WTC11 (cell line): Measurements from ENCODE around the gene STPG3. TPM values are rescaled to one million over a fixed set of nuclear protein-coding genes. Genes with fewer than 3 reads are reported as not detected.

ENCODE experiments used
- ATAC-seq: fragments of 200-7000 bp; cut with Tn5 transposase; 2 replicates; pipeline ENCODE4 v1.10.0; 2021; ENCODE audit warnings: mild to moderate bottlenecking, moderate library complexity
- CTCF ChIA-PET: fragments of 300-600 bp; sonication (Branson Sonifier 250); formaldehyde crosslinking; loops from one replicate; lab custom pipeline; 2021; ENCODE audit warnings: antibody characterized with exemption; lab: Charles Lee
- POLR2A ChIA-PET: fragments of 350-600 bp; sonication (Branson Sonifier 250); formaldehyde crosslinking; loops from one replicate; lab custom pipeline; 2021; ENCODE audit warnings: antibody characterized with exemption; lab: Charles Lee
- DNase-seq: peaks from one replicate; pipeline ENCODE4 v3.0.0; 2021; ENCODE audit warnings: low spot score
- H3K27ac Mint-ChIP-seq: 2 replicates; pipeline ENCODE4 v1.8.0; 2021; ENCODE audit warnings: mixed read lengths
- H3K27me3 Mint-ChIP-seq: 2 replicates; pipeline ENCODE4 v1.8.0; 2021; ENCODE audit warnings: low read depth, mild to moderate bottlenecking, moderate library complexity, mixed read lengths
- H3K36me3 Mint-ChIP-seq: 2 replicates; pipeline ENCODE4 v1.8.0; 2021; ENCODE audit warnings: mixed read lengths
- H3K4me1 Mint-ChIP-seq: 2 replicates; pipeline ENCODE4 v1.8.0; 2022; ENCODE audit warnings: mixed read lengths
- H3K4me3 Mint-ChIP-seq: 2 replicates; pipeline ENCODE4 v1.8.0; 2021; ENCODE audit warnings: mild to moderate bottlenecking, moderate library complexity, mixed read lengths
- H3K9me3 Mint-ChIP-seq: 2 replicates; pipeline ENCODE4 v1.8.0; 2021; ENCODE audit warnings: mixed read lengths
- CREM ChIP-seq: sonication (generic); formaldehyde crosslinking; IDR thresholded peaks from 2 replicates; pipeline ENCODE4 v1.8.1; 2022; ENCODE audit warnings: mild to moderate bottlenecking, missing genetic modification reagents, moderate library complexity
- EMX1 ChIP-seq: fragments of 250-450 bp; sonication (Bioruptor Pico); IDR thresholded peaks from 2 replicates; pipeline ENCODE4 v1.8.0; 2021; ENCODE audit warnings: mild to moderate bottlenecking
- JAZF1 ChIP-seq: fragments of 250-450 bp; sonication (Bioruptor Pico); IDR thresholded peaks from 2 replicates; pipeline ENCODE4 v1.9.0; 2021; ENCODE audit warnings: moderate library complexity, mild to moderate bottlenecking, inconsistent platforms
- RELA ChIP-seq: sonication (generic); formaldehyde crosslinking; IDR thresholded peaks from 2 replicates; pipeline ENCODE4 v1.8.1; 2022; ENCODE audit warnings: missing genetic modification reagents, mild to moderate bottlenecking, borderline replicate concordance
- RORB ChIP-seq: fragments of 250-450 bp; sonication (Bioruptor Pico); IDR thresholded peaks from 2 replicates; pipeline ENCODE4 v1.9.0; 2021; ENCODE audit warnings: mild to moderate bottlenecking
- SP1 ChIP-seq: sonication (generic); formaldehyde crosslinking; conservative IDR thresholded peaks from 2 replicates; pipeline ENCODE4 v1.8.1; 2022; ENCODE audit warnings: missing genetic modification reagents
- ZNF219 ChIP-seq: sonication (generic); formaldehyde crosslinking; IDR thresholded peaks from 2 replicates; pipeline ENCODE4 v1.8.0; 2023; ENCODE audit warnings: missing genetic modification reagents, mild to moderate bottlenecking, borderline replicate concordance
- ZNF396 ChIP-seq: fragments of 250-450 bp; sonication (Bioruptor Pico); IDR thresholded peaks from 2 replicates; pipeline ENCODE4 v1.8.0; 2021; ENCODE audit warnings: mild to moderate bottlenecking, moderate library complexity, borderline replicate concordance
- total RNA-seq: library from RNA; stranded (reverse); gene quantifications from 3 replicates; pipeline ENCODE4 v1.2.3, GENCODE V29; 2021
- TF ChIP-seq, protein P1 (sequence below): sonication (generic); formaldehyde crosslinking; IDR thresholded peaks from 2 replicates; pipeline ENCODE4 v1.8.0; 2022; ENCODE audit warnings: missing genetic modification reagents
- TF ChIP-seq, protein P2 (sequence below): fragments of 250-450 bp; sonication (Bioruptor Pico); IDR thresholded peaks from 2 replicates; pipeline ENCODE4 v1.9.0; 2021; ENCODE audit warnings: mild to moderate bottlenecking
- TF ChIP-seq, protein P3 (sequence below): sonication (generic); formaldehyde crosslinking; IDR thresholded peaks from 2 replicates; pipeline ENCODE4 v1.8.0; 2022; ENCODE audit warnings: mild to moderate bottlenecking, missing genetic modification reagents
- TF ChIP-seq, protein P4 (sequence below): sonication (generic); formaldehyde crosslinking; IDR thresholded peaks from 2 replicates; pipeline ENCODE4 v1.8.1; 2023; ENCODE audit warnings: mild to moderate bottlenecking, missing genetic modification reagents
- TF ChIP-seq, protein P5 (sequence below): sonication (generic); formaldehyde crosslinking; IDR thresholded peaks from 2 replicates; pipeline ENCODE4 v1.8.0; 2022; ENCODE audit warnings: mild to moderate bottlenecking, missing genetic modification reagents
- TF ChIP-seq, protein P6 (sequence below): fragments of 200-600 bp; IDR thresholded peaks from 2 replicates; pipeline ENCODE4 v1.8.0; 2022; ENCODE audit warnings: antibody characterized with exemption
- TF ChIP-seq, protein P7 (sequence below): fragments of 250-450 bp; sonication (Bioruptor Pico); conservative IDR thresholded peaks from 2 replicates; pipeline ENCODE4 v1.9.0; 2021; ENCODE audit warnings: mild to moderate bottlenecking

STPG3 gene
- total RNA-seq, 1 experiment from 2014 or later = 0.26 TPM

DNA sequence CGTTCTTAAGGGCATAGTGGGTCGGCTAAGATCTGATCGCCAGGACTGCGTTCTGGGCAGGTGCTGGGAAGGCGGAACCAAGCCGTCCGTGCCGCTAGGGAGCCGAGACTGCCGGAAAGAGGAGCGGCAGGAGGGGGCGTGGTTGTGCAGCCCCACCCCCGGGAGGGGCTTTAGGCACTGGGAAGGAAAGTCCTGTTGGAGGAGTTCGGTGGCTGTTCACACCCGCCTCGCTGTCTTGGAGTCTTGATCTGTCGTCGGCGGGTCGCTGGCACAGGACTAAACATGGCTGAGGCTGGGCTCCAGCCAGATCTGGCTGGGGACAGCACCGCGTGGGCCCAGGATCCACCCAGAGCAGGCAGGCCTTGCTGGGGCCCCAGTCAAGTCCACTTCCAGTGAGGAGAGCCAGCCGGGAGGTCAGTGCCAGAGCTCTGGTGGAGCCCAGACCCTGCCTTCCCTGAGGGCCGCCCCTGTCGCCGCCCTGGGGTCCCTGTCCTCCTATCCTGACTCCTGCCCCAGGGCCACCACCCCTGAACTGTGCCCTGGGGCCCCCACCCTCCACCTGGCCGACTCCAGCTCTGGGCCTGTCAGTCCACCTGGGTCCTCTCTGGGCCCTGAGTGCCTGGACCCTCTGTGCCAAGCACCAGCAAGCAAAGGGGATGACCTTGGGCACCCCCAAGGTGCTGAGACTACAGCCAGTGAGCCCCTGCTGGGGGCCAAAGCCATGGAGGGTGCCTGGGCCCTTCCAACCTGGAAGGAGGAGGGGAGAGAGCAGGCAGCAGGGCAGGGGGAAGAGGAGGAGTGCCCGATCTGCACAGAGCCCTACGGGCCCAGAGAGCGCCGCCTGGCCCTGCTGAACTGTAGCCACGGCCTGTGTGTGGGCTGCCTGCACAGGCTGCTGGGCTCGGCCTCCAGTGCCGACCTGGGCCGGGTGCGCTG is 33.5 kb upstream of the STPG3 start:
- TF ChIP-seq JAZF1 (CRISPR knock-in tag) (no peak), SP1 (0 out of 2 replicates have a peak, but pooled peaks have one; percentile 29)
- TF ChIP-seq, protein P1, sequence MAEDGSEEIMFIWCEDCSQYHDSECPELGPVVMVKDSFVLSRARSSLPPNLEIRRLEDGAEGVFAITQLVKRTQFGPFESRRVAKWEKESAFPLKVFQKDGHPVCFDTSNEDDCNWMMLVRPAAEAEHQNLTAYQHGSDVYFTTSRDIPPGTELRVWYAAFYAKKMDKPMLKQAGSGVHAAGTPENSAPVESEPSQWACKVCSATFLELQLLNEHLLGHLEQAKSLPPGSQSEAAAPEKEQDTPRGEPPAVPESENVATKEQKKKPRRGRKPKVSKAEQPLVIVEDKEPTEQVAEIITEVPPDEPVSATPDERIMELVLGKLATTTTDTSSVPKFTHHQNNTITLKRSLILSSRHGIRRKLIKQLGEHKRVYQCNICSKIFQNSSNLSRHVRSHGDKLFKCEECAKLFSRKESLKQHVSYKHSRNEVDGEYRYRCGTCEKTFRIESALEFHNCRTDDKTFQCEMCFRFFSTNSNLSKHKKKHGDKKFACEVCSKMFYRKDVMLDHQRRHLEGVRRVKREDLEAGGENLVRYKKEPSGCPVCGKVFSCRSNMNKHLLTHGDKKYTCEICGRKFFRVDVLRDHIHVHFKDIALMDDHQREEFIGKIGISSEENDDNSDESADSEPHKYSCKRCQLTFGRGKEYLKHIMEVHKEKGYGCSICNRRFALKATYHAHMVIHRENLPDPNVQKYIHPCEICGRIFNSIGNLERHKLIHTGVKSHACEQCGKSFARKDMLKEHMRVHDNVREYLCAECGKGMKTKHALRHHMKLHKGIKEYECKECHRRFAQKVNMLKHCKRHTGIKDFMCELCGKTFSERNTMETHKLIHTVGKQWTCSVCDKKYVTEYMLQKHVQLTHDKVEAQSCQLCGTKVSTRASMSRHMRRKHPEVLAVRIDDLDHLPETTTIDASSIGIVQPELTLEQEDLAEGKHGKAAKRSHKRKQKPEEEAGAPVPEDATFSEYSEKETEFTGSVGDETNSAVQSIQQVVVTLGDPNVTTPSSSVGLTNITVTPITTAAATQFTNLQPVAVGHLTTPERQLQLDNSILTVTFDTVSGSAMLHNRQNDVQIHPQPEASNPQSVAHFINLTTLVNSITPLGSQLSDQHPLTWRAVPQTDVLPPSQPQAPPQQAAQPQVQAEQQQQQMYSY = peak; percentile 43; the same call in 1 of the 2 replicates
- Mint-ChIP-seq H3K4me3 (no peak overlapping the region), H3K27me3 (no peaks in the 10 kb centered on the region), H3K27ac (peak overlapping the region; percentile 87), H3K4me1 (peaks cover 4% of the 10 kb centered on the region; the same call in 1 of the 2 replicates), H3K9me3 (no peaks in the 10 kb centered on the region), H3K36me3 (0 out of 2 replicates have a peak, but pooled peaks cover 3% of the 10 kb centered on the region)
- POLR2A ChIA-PET = no interaction called here
- ATAC-seq = peak; percentile 72
- DNase-seq = peak; percentile 88
- CTCF ChIA-PET = interaction anchor here (0.8 to 1.8 kb wide), 5 partner anchors 19 to 188 kb away, joined by 3 to 8 read pairs (median 3); partner anchors contain the start of gene TUBB4B

DNA sequence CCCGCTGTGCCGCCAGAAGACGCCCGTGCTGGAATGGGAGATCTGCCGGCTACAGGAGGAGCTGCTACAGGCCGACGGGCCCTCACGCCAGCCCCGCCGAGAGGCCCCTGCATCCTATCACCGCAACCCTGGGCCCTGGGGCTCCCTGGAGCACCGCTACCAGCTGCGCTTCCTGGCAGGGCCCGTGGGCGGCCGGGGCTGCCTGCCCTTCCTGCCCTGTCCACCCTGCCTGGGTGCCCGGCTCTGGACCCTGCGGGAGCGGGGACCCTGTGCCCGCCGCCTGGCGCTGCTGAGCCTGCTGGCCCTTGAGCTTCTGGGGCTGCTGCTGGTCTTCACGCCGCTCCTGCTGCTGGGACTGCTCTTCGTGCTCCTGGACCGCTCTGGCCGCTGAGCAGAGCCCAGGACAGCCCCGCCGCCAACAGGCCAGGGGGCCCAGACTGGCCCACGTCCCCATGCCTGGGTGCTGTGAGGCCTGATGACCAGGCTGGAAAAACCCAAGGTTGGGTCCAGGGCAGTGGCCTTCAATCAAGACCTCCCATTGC is 32.8 kb upstream of the STPG3 start:
- TF ChIP-seq JAZF1 (CRISPR knock-in tag) = no peak
- TF ChIP-seq, protein P2, sequence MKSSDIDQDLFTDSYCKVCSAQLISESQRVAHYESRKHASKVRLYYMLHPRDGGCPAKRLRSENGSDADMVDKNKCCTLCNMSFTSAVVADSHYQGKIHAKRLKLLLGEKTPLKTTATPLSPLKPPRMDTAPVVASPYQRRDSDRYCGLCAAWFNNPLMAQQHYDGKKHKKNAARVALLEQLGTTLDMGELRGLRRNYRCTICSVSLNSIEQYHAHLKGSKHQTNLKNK (CRISPR knock-in tag) = no peak
- TF ChIP-seq, protein P3, sequence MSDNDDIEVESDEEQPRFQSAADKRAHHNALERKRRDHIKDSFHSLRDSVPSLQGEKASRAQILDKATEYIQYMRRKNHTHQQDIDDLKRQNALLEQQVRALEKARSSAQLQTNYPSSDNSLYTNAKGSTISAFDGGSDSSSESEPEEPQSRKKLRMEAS (CRISPR knock-in tag) = no peak
- TF ChIP-seq, protein P4, sequence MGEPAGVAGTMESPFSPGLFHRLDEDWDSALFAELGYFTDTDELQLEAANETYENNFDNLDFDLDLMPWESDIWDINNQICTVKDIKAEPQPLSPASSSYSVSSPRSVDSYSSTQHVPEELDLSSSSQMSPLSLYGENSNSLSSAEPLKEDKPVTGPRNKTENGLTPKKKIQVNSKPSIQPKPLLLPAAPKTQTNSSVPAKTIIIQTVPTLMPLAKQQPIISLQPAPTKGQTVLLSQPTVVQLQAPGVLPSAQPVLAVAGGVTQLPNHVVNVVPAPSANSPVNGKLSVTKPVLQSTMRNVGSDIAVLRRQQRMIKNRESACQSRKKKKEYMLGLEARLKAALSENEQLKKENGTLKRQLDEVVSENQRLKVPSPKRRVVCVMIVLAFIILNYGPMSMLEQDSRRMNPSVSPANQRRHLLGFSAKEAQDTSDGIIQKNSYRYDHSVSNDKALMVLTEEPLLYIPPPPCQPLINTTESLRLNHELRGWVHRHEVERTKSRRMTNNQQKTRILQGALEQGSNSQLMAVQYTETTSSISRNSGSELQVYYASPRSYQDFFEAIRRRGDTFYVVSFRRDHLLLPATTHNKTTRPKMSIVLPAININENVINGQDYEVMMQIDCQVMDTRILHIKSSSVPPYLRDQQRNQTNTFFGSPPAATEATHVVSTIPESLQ (CRISPR knock-in tag) = no peak
- TF ChIP-seq, protein P5, sequence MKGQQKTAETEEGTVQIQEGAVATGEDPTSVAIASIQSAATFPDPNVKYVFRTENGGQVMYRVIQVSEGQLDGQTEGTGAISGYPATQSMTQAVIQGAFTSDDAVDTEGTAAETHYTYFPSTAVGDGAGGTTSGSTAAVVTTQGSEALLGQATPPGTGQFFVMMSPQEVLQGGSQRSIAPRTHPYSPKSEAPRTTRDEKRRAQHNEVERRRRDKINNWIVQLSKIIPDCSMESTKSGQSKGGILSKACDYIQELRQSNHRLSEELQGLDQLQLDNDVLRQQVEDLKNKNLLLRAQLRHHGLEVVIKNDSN (CRISPR knock-in tag) = no peak
- no peak for TF ChIP-seq RORB (CRISPR knock-in tag)
- no peak for TF ChIP-seq CREM (CRISPR knock-in tag)
- H3K27ac Mint-ChIP-seq = no peak overlapping the region
- no peak overlapping the region for H3K4me3 Mint-ChIP-seq
- no peak for ATAC-seq
- no peaks in the 10 kb centered on the region for H3K27me3 Mint-ChIP-seq
- no peak for DNase-seq
- H3K4me1 Mint-ChIP-seq = peaks cover 4% of the 10 kb centered on the region; the same call in 1 of the 2 replicates
- H3K9me3 Mint-ChIP-seq = no peaks in the 10 kb centered on the region
- CTCF ChIA-PET = interaction anchor here (0.7 to 1.0 kb wide), 5 partner anchors 9 to 183 kb away, joined by 3 to 5 read pairs (median 3); partner anchors contain the start of gene RNF224
- 0 out of 2 replicates have a peak, but pooled peaks cover 3% of the 10 kb centered on the region for H3K36me3 Mint-ChIP-seq
- POLR2A ChIA-PET = no interaction called here

DNA sequence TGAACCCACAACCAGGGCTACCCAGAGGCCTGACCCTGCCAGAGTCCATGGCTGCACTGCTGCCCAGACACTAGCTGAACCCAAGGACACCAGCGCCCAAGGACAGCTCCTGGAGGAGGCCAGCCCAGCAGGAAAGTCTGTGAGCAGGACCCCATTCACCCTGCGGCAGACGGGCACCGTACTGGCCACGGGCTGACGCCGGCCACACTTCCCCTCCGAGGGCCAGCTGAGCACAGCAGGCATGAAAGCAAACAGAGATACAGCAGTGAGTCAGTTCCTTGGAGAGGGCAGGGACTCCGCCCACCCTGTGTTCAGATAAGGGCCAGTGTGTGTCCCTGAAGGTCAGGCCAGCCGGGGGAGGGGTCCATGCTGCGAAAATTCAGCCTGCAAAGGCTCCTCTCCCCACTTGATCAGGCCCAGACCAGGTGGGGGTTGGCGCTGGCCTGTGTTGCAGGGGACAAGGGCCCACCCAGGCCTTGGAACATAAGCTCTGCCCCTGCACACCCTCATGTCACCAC is 32.3 kb upstream of the STPG3 start:
- Mint-ChIP-seq H3K4me1 (peaks cover 4% of the 10 kb centered on the region; the same call in 1 of the 2 replicates), H3K36me3 (0 out of 2 replicates have a peak, but pooled peaks cover 3% of the 10 kb centered on the region), H3K27ac (0 out of 2 replicates have a peak overlapping the region, but pooled peaks have one; percentile 19), H3K4me3 (no peak overlapping the region), H3K27me3 (no peaks in the 10 kb centered on the region), H3K9me3 (no peaks in the 10 kb centered on the region)
- CTCF ChIA-PET = interaction anchor here (0.7 to 1.0 kb wide), 3 partner anchors 8 to 184 kb away, joined by 3 to 5 read pairs (median 3); partner anchors contain the start of gene RNF224
- POLR2A ChIA-PET = no interaction called here
- ATAC-seq (no peak), DNase-seq (no peak)
- TF ChIP-seq, protein P6, sequence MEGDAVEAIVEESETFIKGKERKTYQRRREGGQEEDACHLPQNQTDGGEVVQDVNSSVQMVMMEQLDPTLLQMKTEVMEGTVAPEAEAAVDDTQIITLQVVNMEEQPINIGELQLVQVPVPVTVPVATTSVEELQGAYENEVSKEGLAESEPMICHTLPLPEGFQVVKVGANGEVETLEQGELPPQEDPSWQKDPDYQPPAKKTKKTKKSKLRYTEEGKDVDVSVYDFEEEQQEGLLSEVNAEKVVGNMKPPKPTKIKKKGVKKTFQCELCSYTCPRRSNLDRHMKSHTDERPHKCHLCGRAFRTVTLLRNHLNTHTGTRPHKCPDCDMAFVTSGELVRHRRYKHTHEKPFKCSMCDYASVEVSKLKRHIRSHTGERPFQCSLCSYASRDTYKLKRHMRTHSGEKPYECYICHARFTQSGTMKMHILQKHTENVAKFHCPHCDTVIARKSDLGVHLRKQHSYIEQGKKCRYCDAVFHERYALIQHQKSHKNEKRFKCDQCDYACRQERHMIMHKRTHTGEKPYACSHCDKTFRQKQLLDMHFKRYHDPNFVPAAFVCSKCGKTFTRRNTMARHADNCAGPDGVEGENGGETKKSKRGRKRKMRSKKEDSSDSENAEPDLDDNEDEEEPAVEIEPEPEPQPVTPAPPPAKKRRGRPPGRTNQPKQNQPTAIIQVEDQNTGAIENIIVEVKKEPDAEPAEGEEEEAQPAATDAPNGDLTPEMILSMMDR = no peak
- TF ChIP-seq, protein P3 (CRISPR knock-in tag) = no peak
- TF ChIP-seq EMX1 (CRISPR knock-in tag) = no peak
- no peak for TF ChIP-seq ZNF219 (CRISPR knock-in tag)
- no peak for TF ChIP-seq RELA
- no peak for TF ChIP-seq ZNF396
- TF ChIP-seq, protein P7, sequence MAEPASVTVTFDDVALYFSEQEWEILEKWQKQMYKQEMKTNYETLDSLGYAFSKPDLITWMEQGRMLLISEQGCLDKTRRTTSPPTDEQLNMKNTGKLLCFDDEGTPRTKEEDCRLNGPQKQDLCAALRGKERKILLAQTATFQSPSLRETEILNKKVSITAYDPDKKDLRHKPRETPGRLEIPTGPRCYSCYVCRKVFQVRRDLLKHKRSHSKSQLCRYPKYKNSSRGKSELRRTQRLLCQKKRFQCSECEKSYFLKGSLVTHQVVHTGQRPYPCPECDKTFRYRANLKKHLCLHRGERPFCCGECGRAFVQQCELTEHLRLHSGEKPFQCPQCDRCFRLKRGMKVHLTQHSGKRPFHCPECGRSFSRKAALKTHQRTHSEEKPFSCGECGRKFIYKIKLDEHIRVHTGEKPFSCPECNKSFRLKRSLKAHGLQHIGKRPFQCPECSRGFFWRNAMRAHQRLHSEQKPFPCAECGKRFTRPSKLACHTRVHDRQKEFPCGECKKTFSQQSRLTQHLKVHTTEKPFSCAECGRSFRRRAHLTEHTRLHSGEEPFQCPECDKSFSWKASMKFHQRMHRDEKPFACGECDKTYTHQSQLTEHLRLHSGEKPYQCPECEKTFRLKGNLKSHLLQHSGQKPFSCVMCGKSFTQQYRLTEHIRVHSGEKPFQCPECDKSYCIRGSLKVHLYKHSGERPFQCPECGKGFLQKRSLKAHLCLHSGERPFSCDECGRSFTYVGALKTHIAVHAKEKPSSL (CRISPR knock-in tag) = no peak
- no peak for TF ChIP-seq JAZF1 (CRISPR knock-in tag)
